AG09309 (cell line): ENCODE results near the gene DDX42.

Experiments used
- DNase-seq: peaks from one replicate; pipeline ENCODE4 v3.0.0-alpha.2; 2010; ENCODE audit warnings: low read depth
- H3K4me3 ChIP-seq: 2 replicates; pipeline ENCODE4 v1.5.1; 2011; ENCODE audit warnings: mild to moderate bottlenecking, low read depth, low read length, moderate library complexity; ENCODE audit not compliant: control insufficient read depth
- CTCF ChIP-seq: IDR thresholded peaks from 2 replicates; pipeline ENCODE4 v1.5.1; 2011; ENCODE audit warnings: mild to moderate bottlenecking, low read depth, low read length, inconsistent platforms; ENCODE audit not compliant: insufficient read depth, control insufficient read depth; ENCODE audit errors: missing control alignments

Gene DDX42

GRCh38 chr17:63826468-63827001 is 52.6 kb downstream of the DDX42 start:
- no peak for DNase-seq
- H3K4me3 ChIP-seq, result peak overlapping the region; percentile 69
- TF ChIP-seq CTCF, result no peak

GRCh38 chr17:63827002-63827800 is 53.2 kb downstream of the DDX42 start, which contains the start of the genes FTSJ3 and PSMC5:
TSS of gene FTSJ3 (minus strand) at chr17:63827663. CDS start at chr17:63826902, 761 bp downstream.
TSS of gene PSMC5 (plus strand) at chr17:63827431. CDS start at chr17:63827491, 60 bp downstream.
- peak within 1 kb of the TSS; percentile 69 for H3K4me3 ChIP-seq
- peak; percentile 66 for DNase-seq
- peak; percentile 31 for TF ChIP-seq CTCF

- H3K4me3 ChIP-seq, result peak overlapping the region; percentile 69
- TF ChIP-seq CTCF, result no peak
- no peak for DNase-seq
These were observed 53.8 kb downstream of the DDX42 start for GRCh38 chr17:63827801-63828221.

- DNase-seq, result no peak
- no peak overlapping the region for H3K4me3 ChIP-seq
- no peak for TF ChIP-seq CTCF
These were observed 55.0 kb downstream of the DDX42 start for GRCh38 chr17:63828936-63829335.

GRCh38 chr17:63830278-63830677 is 56.3 kb downstream of the DDX42 start:
- no peak for DNase-seq
- TF ChIP-seq CTCF, result no peak
- no peak overlapping the region for H3K4me3 ChIP-seq

GRCh38 chr17:63830904-63831491 is 57.0 kb downstream of the DDX42 start:
- no peak for DNase-seq
- no peak for TF ChIP-seq CTCF
- H3K4me3 ChIP-seq, result no peak overlapping the region
